K562 (cell line): Measurements from ENCODE around the gene LTN1. TPM values are rescaled to one million over a fixed set of nuclear protein-coding genes. Genes with fewer than 3 reads are reported as not detected.

Source experiments
- ATAC-seq: fragments of 200-7000 bp; cut with Tn5 transposase; 3 replicates; pipeline ENCODE4 v1.9.1; 2020; ENCODE audit warnings: moderate library complexity
- BruUV-seq: library from RNA; stranded (reverse); fragments of 400-500 nt; replicated peaks from 2 replicates; lab custom pipeline; 2021; lab: Mats Ljungman, UMichigan
- CTCF ChIA-PET: fragments of 300-600 bp; formaldehyde crosslinking; extraction: SDS; loops from one replicate; lab custom pipeline; 2021; ENCODE audit warnings: low intra/inter-chr PET ratio; lab: Yijun Ruan, JAX
- POLR2A ChIA-PET: fragments of 300-600, 350-650 bp; sonication (Branson Sonifier 250); formaldehyde crosslinking; extraction: SDS; loops from one replicate; lab custom pipeline; 2021; ENCODE audit warnings: antibody characterized with exemption, inconsistent platforms; lab: Yijun Ruan, JAX
- DNase-seq, 4 experiments: peaks; one replicate each; pipeline versions ENCODE4 v3.0.0 to v3.0.0-alpha.2; 2011 to 2018; ENCODE audit warnings: low spot score in 3 of 4, mixed read lengths in 3 of 4; ENCODE audit errors: extremely low read depth in 1 of 4
- FAIRE-seq: peaks from 2 replicates; lab custom pipeline; 2011; peaks lifted over from hg19 to GRCh38; lab: Jason Lieb, UNC
- H2AFZ ChIP-seq: 2 replicates; pipeline ENCODE4 v1.6.0; 2011; ENCODE audit warnings: low read depth, low read length, control low read depth, inconsistent platforms
- H3K27ac ChIP-seq: fragments of 200-600 bp; 3 replicates; pipeline ENCODE4 v1.8.0; 2011; ENCODE audit warnings: low read depth, mild to moderate bottlenecking, control low read depth, inconsistent platforms, low read length, moderate library complexity, mixed read lengths; ENCODE audit errors: extremely low read depth
- H3K27me3 ChIP-seq, 2 experiments: fragments of 300-600 bp in 1 of 2; 2 replicates in 1 of 2; 3 replicates in 1 of 2; pipeline versions ENCODE4 v1.6.0 to v1.8.0; 2011; ENCODE audit warnings: inconsistent platforms in 2 of 2, low read length in 2 of 2, mild to moderate bottlenecking in 1 of 2, mixed read lengths in 1 of 2, moderate library complexity in 1 of 2; ENCODE audit not compliant: control insufficient read depth in 2 of 2, insufficient read depth in 2 of 2
- H3K36me3 ChIP-seq: fragments of 300-600 bp; 3 replicates; pipeline ENCODE4 v1.8.0; 2011; ENCODE audit warnings: mild to moderate bottlenecking, low read length, inconsistent platforms; ENCODE audit not compliant: control insufficient read depth, insufficient read depth
- H3K4me1 ChIP-seq, 2 experiments: fragments of 200-600 bp in 1 of 2; replicated peaks in 1 of 2; 2 replicates in 1 of 2; 3 replicates in 1 of 2; pipeline versions ENCODE4 v1.5.1 to v1.8.0; 2011; ENCODE audit warnings: inconsistent platforms in 2 of 2, low read length in 2 of 2, mild to moderate bottlenecking in 1 of 2, mixed read lengths in 1 of 2, moderate library complexity in 1 of 2; ENCODE audit not compliant: control insufficient read depth in 2 of 2, insufficient read depth in 2 of 2
- H3K4me2 ChIP-seq: 2 replicates; pipeline ENCODE4 v1.6.1; 2011; ENCODE audit warnings: low read length, control low read depth, inconsistent platforms, mixed read lengths; ENCODE audit not compliant: insufficient read depth
- H3K4me3 ChIP-seq: fragments of 200-600 bp; sonication (generic), shearing (Covaris generic); 2 replicates; pipeline ENCODE4 v1.5.1; 2016; ENCODE audit warnings: control low read depth, inconsistent platforms
- H3K79me2 ChIP-seq: fragments of 200-600 bp; 3 replicates; pipeline ENCODE4 v1.8.0; 2011; ENCODE audit warnings: low read length, inconsistent platforms; ENCODE audit not compliant: control insufficient read depth, insufficient read depth
- H3K9ac ChIP-seq, 2 experiments: 2 replicates each; pipeline versions ENCODE4 v1.6.0 to v1.6.1; 2011; ENCODE audit warnings: low read depth in 2 of 2, low read length in 2 of 2, control low read depth in 1 of 2, inconsistent platforms in 1 of 2, mild to moderate bottlenecking in 1 of 2, mixed read lengths in 1 of 2; ENCODE audit not compliant: insufficient read depth in 1 of 2
- H3K9me1 ChIP-seq: one replicate; pipeline ENCODE4 v1.6.0; 2011; ENCODE audit warnings: inconsistent platforms, mild to moderate bottlenecking, low read length, moderate library complexity; ENCODE audit not compliant: control insufficient read depth, insufficient read depth
- H3K9me3 ChIP-seq: replicated peaks from 2 replicates; pipeline ENCODE4 v1.5.1; 2011; ENCODE audit warnings: low read depth, low read length, inconsistent platforms; ENCODE audit not compliant: control insufficient read depth, insufficient read depth
- H4K20me1 ChIP-seq: replicated peaks from 2 replicates; pipeline ENCODE4 v1.6.1; 2011; ENCODE audit warnings: low read length, inconsistent platforms, mixed read lengths; ENCODE audit not compliant: control insufficient read depth, insufficient read depth
- GTF2F1 ChIP-seq: IDR thresholded peaks from 2 replicates; pipeline ENCODE4 v1.6.1; 2011; ENCODE audit warnings: low read depth, low read length, improper control_type of control experiment
- ID3 ChIP-seq, 2 experiments: fragments of 250-450 bp in 1 of 2; fragments of 450-650 bp in 1 of 2; sonication (Bioruptor Pico) in 1 of 2; IDR thresholded peaks; 2 replicates each; pipeline versions ENCODE4 v1.6.1 to v1.8.0; 2016 to 2021; ENCODE audit warnings: mild to moderate bottlenecking in 2 of 2, moderate library complexity in 2 of 2, missing compliant biosample characterization in 1 of 2, missing genetic modification characterization in 1 of 2
- MAZ ChIP-seq, 2 experiments: fragments of 450-650 bp in 1 of 2; sonication (generic) in 1 of 2; formaldehyde crosslinking; IDR thresholded peaks in 1 of 2; conservative IDR thresholded peaks in 1 of 2; 2 replicates each; pipeline versions ENCODE4 v1.4.0 to v1.5.0; 2020; ENCODE audit warnings: mild to moderate bottlenecking in 1 of 2, missing genetic modification reagents in 1 of 2
- MXD1 ChIP-seq: fragments of 250-450 bp; sonication (Bioruptor Pico); IDR thresholded peaks from 2 replicates; pipeline ENCODE4 v1.8.0; 2021; ENCODE audit warnings: borderline replicate concordance, mild to moderate bottlenecking, moderate library complexity; ENCODE audit not compliant: poor library complexity, severe bottlenecking
- PHF21A ChIP-seq: fragments of 450-650 bp; IDR thresholded peaks from 2 replicates; pipeline ENCODE4 v1.6.1; 2017; ENCODE audit warnings: low read depth, borderline replicate concordance
- RBM22 ChIP-seq: fragments of 200-400 bp; formaldehyde crosslinking; IDR thresholded peaks from 2 replicates; pipeline ENCODE4 v1.6.1; 2018; ENCODE audit warnings: low read length, low read depth; ENCODE audit not compliant: poor library complexity, severe bottlenecking
- SMARCA5 ChIP-seq: fragments of 450-650 bp; IDR thresholded peaks from 2 replicates; pipeline ENCODE4 v1.6.1; 2016
- TSC22D4 ChIP-seq: fragments of 450-650 bp; IDR thresholded peaks from 2 replicates; pipeline ENCODE4 v1.6.1; 2016; ENCODE audit warnings: missing genetic modification characterization, missing biosample characterization, control low read depth
- VEZF1 ChIP-seq: fragments of 200-800 bp; sonication (Bioruptor generic); IDR thresholded peaks from 2 replicates; pipeline ENCODE4 v1.6.1; 2017; ENCODE audit warnings: missing genetic modification characterization, missing compliant biosample characterization
- ZBED1 ChIP-seq: IDR thresholded peaks from 2 replicates; pipeline ENCODE4 v1.6.1; 2014
- ZNF217 ChIP-seq: sonication (generic); formaldehyde crosslinking; IDR thresholded peaks from 2 replicates; pipeline ENCODE4 v1.8.0; 2022; ENCODE audit warnings: mild to moderate bottlenecking, missing genetic modification reagents
- ZNF224 ChIP-seq: sonication (generic); formaldehyde crosslinking; IDR thresholded peaks from 2 replicates; pipeline ENCODE4 v1.8.0; 2022; ENCODE audit warnings: mild to moderate bottlenecking, missing genetic modification reagents
- WGBS: fragments of 100-300 bp; shearing (Covaris generic); methylation state at CpG from one replicate; pipeline ENCODE4 v1.1.6; 2016; ENCODE audit warnings: low coverage, mixed read lengths; ENCODE audit not compliant: insufficient coverage; ENCODE audit errors: missing lambda C conversion rate; 5-methylcytosine and 5-hydroxymethylcytosine counted together
- in situ Hi-C: fragments of 300-500 bp; cut with MboI; formaldehyde crosslinking; loops from 4 replicates; pipeline ENCODE4 v1.15.0; 2018; ENCODE audit warnings: inconsistent platforms, mixed read lengths
- intact Hi-C: fragments of 100-400 bp; cut with micrococcal nuclease; formaldehyde crosslinking; loops from 2 replicates; pipeline ENCODE4 v1.14.2; 2022
- polyA plus RNA-seq, 8 experiments: library from polyadenylated mRNA; depleted of rRNA in 4 of 8; stranded (reverse) in 5 of 8; unstranded in 3 of 8; fragments of >200 nt; fragmentation: Nextera tagmentation in 2 of 8; fragmentation: Illumina TruSeq in 1 of 8; extraction: Ambion mirVana in 2 of 8; extraction: Trizol in 1 of 8; gene quantifications; 2 replicates each; pipeline versions ENCODE4 v1.2.1 to v1.2.3, GENCODE V29; 2011 to 2014; ENCODE audit warnings: inconsistent platforms in 1 of 8, missing spikeins in 1 of 8
- total RNA-seq, 7 experiments: library from RNA; depleted of rRNA in 6 of 7; stranded (reverse); fragments of >200 nt in 6 of 7; fragmentation: Illumina TruSeq in 2 of 7; extraction: Trizol in 2 of 7; gene quantifications; 2 replicates each; pipeline versions ENCODE4 v1.2.1 to v1.2.3, GENCODE V29; 2011 to 2021; ENCODE audit warnings: low replicate concordance in 1 of 7

Gene LTN1
- total and polyA plus RNA-seq, 9 of the 15 experiments (the other 6 are each of a cell fraction or from before 2014, with no cell fraction given), result 15.7 to 49.6 (median 28.7) TPM

- TF ChIP-seq RBM22 (no peak), MXD1 (CRISPR knock-in tag) (no peak), PHF21A (no peak)
Measured at GRCh38 chr21:28906841-28907240, 85.8 kb downstream of the LTN1 start (continued).

GRCh38 chr21:28906236-28906635, 86.4 kb downstream of the LTN1 start:
- ATAC-seq, result no peak
- no peak overlapping the region for H3K4me3 ChIP-seq
- no peak overlapping the region for H3K9ac ChIP-seq
- no peaks in the 10 kb centered on the region for H4K20me1 ChIP-seq
- ChIA-PET CTCF (no interaction called here), POLR2A (no interaction called here)
- in situ Hi-C loops, result no loop called here
- no peaks in the 10 kb centered on the region for H3K9me3 ChIP-seq
- peaks cover 6 to 8% of the 10 kb centered on the region in 2 experiments; a peak in 4 of 5 replicates for H3K27me3 ChIP-seq
- DNase-seq, result no peak
- no peak overlapping the region for H2AFZ ChIP-seq
- no peak for FAIRE-seq
- H3K36me3 ChIP-seq, result no peaks in the 10 kb centered on the region
- H3K79me2 ChIP-seq, result no peaks in the 10 kb centered on the region
- WGBS, result 17% methylated on average over 1 of the region's 1 CpG
- H3K27ac ChIP-seq, result no peak overlapping the region
- intact Hi-C loops, result no loop called here
- H3K9me1 ChIP-seq, result no peaks in the 10 kb centered on the region
- TF ChIP-seq ZNF224 (CRISPR knock-in tag), result no peak
- TF ChIP-seq SMARCA5, result no peak
- no peak for TF ChIP-seq ZBED1
- TF ChIP-seq VEZF1 (CRISPR knock-in tag), result no peak
- TF ChIP-seq GTF2F1, result no peak
- no peak for TF ChIP-seq TSC22D4
- no peak for TF ChIP-seq MAZ (CRISPR knock-in tag; conservative IDR thresholded peaks at IDR 0.05 in 1 of 2, IDR thresholded peaks at IDR 0.05 in 1 of 2)
- TF ChIP-seq ZNF217, result no peak
- TF ChIP-seq ID3 (CRISPR knock-in tag; IDR thresholded peaks at IDR 0.05), result no peak
- no peak for TF ChIP-seq ID3 (tag; IDR thresholded peaks at IDR 0.05)
- peaks cover 0 to 4% of the 10 kb centered on the region in 2 experiments; a peak in 1 of 5 replicates for H3K4me1 ChIP-seq
- no peak overlapping the region for H3K4me2 ChIP-seq
- BruUV-seq, result no TSS peak
